Tibial nerve (tissue), 4 donors: Measurements from ENCODE around the gene SLC22A31. TPM values are rescaled to one million over a fixed set of nuclear protein-coding genes. Genes with fewer than 3 reads are reported as not detected.

Experiments
- DNase-seq, 2 donors: peaks; one replicate each; pipeline ENCODE4 v3.0.0-alpha.2; 2019; ENCODE audit warnings: low spot score in 2 of 2
- H3K27ac ChIP-seq, 4 donors: fragments of 200-600 bp; sonication (generic) in 3 of 4; one replicate each; pipeline ENCODE4 v1.5.1; 2017 to 2019; ENCODE audit warnings: mild to moderate bottlenecking in 1 of 4
- H3K27me3 ChIP-seq, 2 donors: fragments of 200-600 bp; sonication (generic) in 1 of 2; one replicate each; pipeline versions ENCODE4 v1.5.1 to v1.6.0; 2017 to 2019
- H3K36me3 ChIP-seq, 3 donors: fragments of 200-600 bp; sonication (generic); one replicate each; pipeline ENCODE4 v1.5.1; 2018 to 2019
- H3K4me1 ChIP-seq, 4 donors: fragments of 200-600 bp; sonication (generic) in 3 of 4; one replicate each; pipeline ENCODE4 v1.5.1; 2017 to 2019
- H3K4me3 ChIP-seq, 4 donors: fragments of 200-600 bp; sonication (generic) in 3 of 4; one replicate each; pipeline ENCODE4 v1.5.1; 2017 to 2019; ENCODE audit warnings: mild to moderate bottlenecking in 1 of 4, moderate library complexity in 1 of 4
- H3K9me3 ChIP-seq, 4 donors: fragments of 200-600 bp; sonication (generic) in 3 of 4; one replicate each; pipeline ENCODE4 v1.5.1; 2017 to 2019
- CTCF ChIP-seq, 5 experiments: fragments of 200-600 bp in 3 of 5; fragments of 450-650 bp in 2 of 5; sonication (generic) in 3 of 5; IDR thresholded peaks; one replicate each; pipeline ENCODE4 v1.5.1; 2016 to 2019; ENCODE audit warnings: antibody characterized with exemption in 5 of 5, mild to moderate bottlenecking in 3 of 5, moderate library complexity in 2 of 5
- EP300 ChIP-seq, 2 donors: sonication (generic); formaldehyde crosslinking; IDR thresholded peaks; one replicate each; pipeline ENCODE4 v1.6.1; 2017; ENCODE audit warnings: antibody characterized with exemption in 2 of 2, mild to moderate bottlenecking in 1 of 2
- POLR2A ChIP-seq, 2 donors: fragments of 450-650 bp; IDR thresholded peaks; one replicate each; pipeline ENCODE4 v1.6.1; 2017; ENCODE audit warnings: antibody characterized with exemption in 2 of 2, mild to moderate bottlenecking in 2 of 2, moderate library complexity in 2 of 2
- WGBS, 2 donors: methylation state at CpG; one replicate each; pipeline ENCODE4 v1.1.5; 2018; 5-methylcytosine and 5-hydroxymethylcytosine counted together
- total RNA-seq, 4 donors: library from RNA; depleted of rRNA; stranded (reverse); fragments of >200 nt; gene quantifications; one replicate each; pipeline ENCODE4 v1.1.0, GENCODE V29; 2016

SLC22A31 gene
- total RNA-seq, 4 donors from 2014 or later = 1.4 to 3.3 TPM; not detected in 2

- Histone ChIP-seq H3K9me3 (no peaks in the 10 kb centered on the region), H3K4me1 (peaks cover 0 to 33% (median 8%) of the 10 kb centered on the region in 4 donors), H3K27me3 (peaks cover 0 to 39% of the 10 kb centered on the region in 2 donors), H3K4me3 (no peak overlapping the region), H3K27ac (no peak overlapping the region), H3K36me3 (no peaks in the 10 kb centered on the region)
- DNase-seq = no peak
- no peak for TF ChIP-seq POLR2A (IDR thresholded peaks at IDR 0.05)
- TF ChIP-seq EP300 (IDR thresholded peaks at IDR 0.05) = no peak
- no peak for TF ChIP-seq CTCF (IDR thresholded peaks at IDR 0.05)
- WGBS, 2 donors = 77 to 82% methylated on average over 9 to 13 of the region's 13 CpGs
These were observed 3.2 kb downstream of the SLC22A31 start for GRCh38 chr16:89197033-89197632.

GRCh38 chr16:89195521-89196171 lies 4.7 kb downstream of the SLC22A31 start:
- Histone ChIP-seq H3K9me3 (no peaks in the 10 kb centered on the region), H3K4me1 (peaks cover 0 to 28% (median 11%) of the 10 kb centered on the region in 4 donors), H3K4me3 (no peak overlapping the region), H3K27me3 (peaks cover 0 to 31% of the 10 kb centered on the region in 2 donors), H3K36me3 (no peaks in the 10 kb centered on the region), H3K27ac (no peak overlapping the region)
- WGBS, 2 donors = 85 to 93% methylated on average over 17 to 20 of the region's 21 CpGs
- no peak for DNase-seq
- TF ChIP-seq POLR2A (IDR thresholded peaks at IDR 0.05) (no peak), CTCF (IDR thresholded peaks at IDR 0.05) (no peak), EP300 (IDR thresholded peaks at IDR 0.05) (no peak)

GRCh38 chr16:89194340-89195311 lies 5.7 kb downstream of the SLC22A31 start:
- 80 to 82% methylated on average over 40 to 45 of the region's 45 CpGs for WGBS, 2 donors
- peaks cover 0 to 21% of the 10 kb centered on the region in 2 donors for H3K27me3 ChIP-seq
- DNase-seq = no peak

GRCh38 chr16:89193576-89194293 lies 6.6 kb downstream of the SLC22A31 start:
- peaks cover 0 to 17% (median 8%) of the 10 kb centered on the region in 4 donors for H3K4me1 ChIP-seq
- H3K36me3 ChIP-seq = no peaks in the 10 kb centered on the region
- no peak overlapping the region for H3K4me3 ChIP-seq
- WGBS, 2 donors = 69% methylated on average over 19 to 34 of the region's 38 CpGs
- TF ChIP-seq CTCF (IDR thresholded peaks at IDR 0.05) = no peak
- no peak for TF ChIP-seq POLR2A (IDR thresholded peaks at IDR 0.05)
- no peak for DNase-seq
- H3K27ac ChIP-seq = no peak overlapping the region
- H3K27me3 ChIP-seq = peaks cover 0 to 12% of the 10 kb centered on the region in 2 donors
- H3K9me3 ChIP-seq = no peaks in the 10 kb centered on the region

More at GRCh38 chr16:89194340-89195311, 5.7 kb downstream of the SLC22A31 start:
- H3K9me3 ChIP-seq = no peaks in the 10 kb centered on the region
- TF ChIP-seq POLR2A (IDR thresholded peaks at IDR 0.05) (no peak), CTCF (IDR thresholded peaks at IDR 0.05) (no peak), EP300 (IDR thresholded peaks at IDR 0.05) (no peak)
- no peak overlapping the region for H3K4me3 ChIP-seq
- no peak overlapping the region for H3K27ac ChIP-seq
- H3K4me1 ChIP-seq = peaks cover 0 to 18% (median 8%) of the 10 kb centered on the region in 4 donors
- H3K36me3 ChIP-seq = no peaks in the 10 kb centered on the region
